Activated CD4-positive, CD25-positive, alpha-beta regulatory T cell treated with anti-CD3 and anti-CD28 coated beads, Interleukin-2, amount 50 U/mL, for 72 hours (primary cell): ENCODE results near the gene FBXW4.
A peak's percentile ranks its signal among the peaks of the same experiment; 100 is the strongest.

Source experiments
- DNase-seq: peaks from one replicate; pipeline ENCODE4 v3.0.0; 2021

The FBXW4 gene

DNA sequence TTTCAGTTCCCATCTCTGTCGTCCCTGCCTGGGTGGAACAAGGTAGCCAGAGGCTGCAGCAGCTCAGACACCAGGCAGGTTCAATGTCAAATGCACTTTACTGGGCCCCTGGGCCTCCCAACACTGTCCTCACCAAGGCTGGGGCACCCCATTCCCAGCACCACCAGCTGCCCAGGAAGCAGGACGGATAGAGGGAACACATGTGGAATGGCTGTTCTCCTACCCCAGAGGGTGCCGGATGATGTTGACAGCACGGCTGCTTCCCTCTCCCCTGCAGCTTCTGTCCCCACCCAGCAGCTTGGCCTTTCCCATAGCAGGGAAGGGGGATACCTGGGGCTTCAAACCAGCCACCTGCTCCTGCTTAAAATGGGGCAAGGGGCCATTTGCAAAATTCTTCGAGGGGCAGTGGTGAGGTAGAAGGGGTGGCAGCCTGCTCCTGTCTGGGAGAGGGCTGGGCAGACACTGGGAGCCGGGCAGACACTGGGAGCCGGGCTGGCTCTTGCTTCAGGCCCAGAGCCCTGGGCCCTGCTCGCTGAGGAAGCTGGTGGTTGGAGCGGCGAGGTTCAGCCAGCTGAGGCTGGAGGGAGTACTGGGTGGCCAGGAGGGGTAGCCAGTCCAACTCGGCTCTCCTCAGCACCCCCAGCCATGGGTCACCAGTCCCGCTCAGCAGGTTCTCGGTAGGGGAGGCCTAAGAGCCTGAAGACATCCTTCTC lies 116.0 kb downstream of the FBXW4 start:
- DNase-seq, result no peak

DNA sequence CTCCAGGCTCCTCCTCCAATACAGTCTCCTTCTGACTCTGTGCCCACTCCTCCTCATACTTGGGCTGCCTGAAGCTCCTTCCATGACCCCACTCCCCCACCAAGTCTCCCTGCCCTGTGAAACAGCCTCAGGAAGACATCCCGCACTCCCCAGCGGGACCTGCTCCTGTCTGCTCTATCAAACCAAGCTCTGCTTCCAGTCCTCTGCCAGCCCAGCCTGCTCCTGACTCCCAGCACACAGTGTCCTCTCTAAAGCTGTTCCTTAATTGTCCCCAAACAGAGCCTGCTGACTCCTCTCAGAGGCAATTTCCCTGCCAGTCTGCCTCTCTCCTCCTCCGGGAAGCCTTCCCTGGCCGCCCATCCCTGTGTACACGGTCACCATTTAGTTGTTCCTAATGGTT lies 116.8 kb downstream of the FBXW4 start:
- DNase-seq, result no peak

DNA sequence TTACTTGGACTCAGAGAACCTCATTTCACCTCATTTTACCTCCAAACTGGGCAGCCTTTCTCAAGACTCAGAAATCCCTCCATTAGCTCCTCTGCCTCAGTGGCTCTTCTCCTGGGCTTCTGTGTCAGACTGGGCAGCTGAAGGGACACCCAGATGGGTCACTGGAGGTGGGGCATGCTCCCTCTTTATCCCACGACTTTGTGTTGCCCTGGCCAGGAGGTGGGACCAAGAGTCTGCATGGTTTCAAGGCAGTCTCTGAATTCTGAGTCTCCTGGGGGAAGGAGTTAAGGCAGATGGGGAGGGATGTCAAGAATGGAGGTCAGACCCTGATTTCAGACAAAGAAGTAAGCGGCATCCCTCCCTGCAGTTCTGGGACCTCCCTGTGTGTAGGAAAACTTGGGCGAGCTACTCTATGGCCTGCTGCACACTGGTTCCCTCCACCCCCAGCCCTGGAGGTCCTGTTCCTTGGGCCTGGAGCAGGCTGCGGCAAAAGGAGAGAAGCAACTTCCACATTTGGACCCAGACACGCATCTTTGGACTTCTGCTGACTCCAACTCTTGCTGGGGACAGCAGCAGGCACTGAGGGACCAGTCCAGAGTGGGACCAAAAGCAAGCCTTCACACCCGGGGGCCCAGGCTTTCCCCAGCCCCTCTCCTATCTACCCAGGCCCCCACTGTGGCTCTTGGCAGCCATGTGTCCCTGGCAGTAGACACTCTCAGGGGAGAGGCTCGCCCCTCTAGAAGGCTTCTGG lies 117.7 kb downstream of the FBXW4 start:
- no peak for DNase-seq

DNA sequence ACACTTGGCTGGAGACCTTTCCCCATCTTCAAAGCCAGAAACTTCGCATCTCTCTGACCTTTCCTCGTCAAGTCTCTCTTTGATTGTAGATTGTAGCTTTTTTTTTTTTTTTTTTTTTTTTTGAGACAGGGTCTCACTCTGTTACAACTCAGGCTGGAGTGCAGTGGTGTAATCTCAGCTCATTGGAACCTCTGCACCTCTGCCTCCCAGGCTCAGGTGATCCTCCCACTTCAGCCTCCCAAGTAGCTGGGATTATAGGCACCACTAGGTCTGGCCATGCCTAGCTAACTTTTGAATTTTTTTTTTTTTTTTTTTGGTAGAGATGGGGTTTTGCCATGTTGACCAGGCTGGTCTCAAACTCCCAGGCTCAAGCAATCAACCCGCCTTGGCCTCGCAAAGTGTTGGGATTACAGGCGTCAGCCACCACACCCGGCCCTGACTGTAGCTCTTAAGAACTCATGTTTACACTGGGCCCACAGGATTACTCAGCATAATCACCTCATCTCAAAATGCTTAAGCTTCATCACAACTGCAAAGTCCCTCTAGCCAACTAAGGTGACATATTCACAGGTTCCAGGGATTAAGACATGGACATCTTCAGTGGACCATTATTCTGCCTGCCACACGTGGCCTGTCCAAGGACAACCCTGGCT lies 118.6 kb downstream of the FBXW4 start:
- no peak for DNase-seq

DNA sequence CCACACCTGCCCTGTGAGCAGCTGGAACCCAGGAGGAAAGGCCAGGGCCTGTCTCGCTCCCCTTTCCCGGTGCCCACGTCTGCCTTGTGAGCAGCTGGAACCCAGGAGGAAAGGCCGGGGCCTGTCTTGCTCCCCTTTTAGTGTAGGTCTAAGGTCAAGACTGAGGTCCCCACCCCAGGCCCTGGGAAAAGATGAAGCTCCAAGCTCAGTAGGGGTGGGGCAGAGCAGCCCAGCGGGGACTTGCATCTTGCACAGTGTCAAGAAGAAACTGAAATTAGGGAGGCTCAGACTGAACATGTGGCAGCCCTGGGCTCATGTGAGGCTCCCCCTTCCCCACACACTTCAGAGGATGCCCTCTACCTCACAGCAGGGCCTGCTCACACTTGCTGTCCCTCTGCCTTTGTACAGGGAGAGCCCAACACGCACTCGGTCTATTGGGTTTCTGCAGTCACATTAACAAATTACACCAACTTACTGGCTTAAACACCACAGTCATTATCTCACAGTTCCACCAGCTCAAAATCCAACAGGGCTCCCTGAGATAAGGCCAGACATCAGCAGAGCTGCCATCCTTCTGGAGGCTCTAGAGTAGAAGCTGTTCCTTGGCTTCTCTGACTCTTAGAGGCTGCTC lies 119.3 kb downstream of the FBXW4 start:
- no peak for DNase-seq

DNA sequence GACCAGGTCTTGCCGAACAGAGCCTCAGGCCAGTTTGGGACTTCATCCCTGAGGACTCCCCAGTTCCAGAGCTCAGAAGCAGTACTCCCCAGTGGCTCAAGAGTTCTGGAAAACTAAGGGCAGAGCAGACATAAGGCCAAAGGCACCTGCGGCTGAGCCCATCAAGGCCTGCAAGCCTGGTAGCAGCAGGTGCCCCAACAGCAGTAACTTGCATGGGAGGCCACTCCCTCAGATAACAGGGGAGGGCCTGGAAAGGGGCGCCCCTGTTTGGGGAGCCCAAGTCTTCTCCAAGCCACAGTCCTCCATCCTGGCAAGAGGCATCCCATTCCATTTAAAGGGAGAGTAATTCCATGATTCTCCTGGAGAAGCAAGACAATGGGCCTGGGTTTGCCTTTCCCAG lies 119.9 kb downstream of the FBXW4 start:
- no peak for DNase-seq

DNA sequence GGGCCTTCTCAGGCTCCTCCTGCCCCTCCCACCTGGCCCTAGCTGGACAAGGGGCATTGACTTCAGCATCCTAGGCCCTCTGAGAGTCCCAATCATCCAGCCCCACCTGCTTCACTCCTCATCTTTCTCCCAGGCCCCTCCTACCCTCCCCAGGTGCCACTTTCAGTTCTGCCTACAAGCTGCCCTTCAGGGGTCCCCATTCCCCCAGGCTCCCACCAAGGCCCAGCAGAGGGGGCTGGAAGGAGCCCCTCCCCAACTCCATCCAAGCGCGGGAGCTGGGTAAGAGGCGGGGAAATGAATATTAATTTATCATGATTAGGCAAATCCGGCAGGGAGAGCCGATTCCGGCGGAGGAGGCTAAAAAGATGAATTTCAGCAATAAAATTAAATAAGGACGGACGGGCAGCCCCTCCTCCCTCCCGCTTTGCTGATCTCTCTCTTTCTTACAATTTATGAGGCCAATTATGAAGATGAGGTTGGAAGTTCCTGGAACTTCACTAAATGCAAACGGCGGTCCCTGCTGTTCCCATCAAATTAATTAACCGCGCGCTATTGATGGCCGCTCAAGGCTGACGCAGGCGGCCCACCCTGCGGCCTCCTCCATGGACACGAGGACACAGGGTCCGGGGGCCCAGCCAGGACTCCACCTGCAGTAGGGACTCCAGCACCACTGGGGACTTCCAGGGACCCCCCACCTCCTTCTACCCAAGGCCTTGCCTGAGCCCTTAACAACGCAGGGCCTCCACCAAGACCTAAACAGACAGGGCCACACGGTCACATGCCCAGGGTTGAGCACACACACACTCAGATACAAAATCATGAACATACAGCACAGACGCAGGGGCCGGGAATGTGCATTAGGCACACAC lies 120.9 kb downstream of the FBXW4 start:
- DNase-seq, result no peak

DNA sequence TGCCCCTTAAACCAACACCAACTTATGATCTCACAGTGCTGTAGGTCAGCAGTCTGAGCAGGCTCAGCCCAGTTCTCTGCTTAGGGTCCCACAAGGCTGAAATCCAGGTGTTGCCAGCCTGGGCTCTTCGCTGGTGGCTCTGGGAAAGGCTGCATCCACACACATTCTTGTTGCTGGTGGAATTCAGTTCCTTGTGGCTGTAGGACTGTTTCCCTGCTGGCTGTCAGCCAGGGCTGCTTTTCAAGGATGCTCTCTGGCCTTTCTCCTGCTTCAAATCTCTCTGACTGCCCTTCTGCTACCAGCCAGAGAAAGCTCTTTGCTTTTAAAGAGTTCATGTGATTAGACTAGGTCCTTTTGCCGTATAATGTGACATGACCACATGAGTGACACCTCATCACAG lies 122.2 kb downstream of the FBXW4 start:
- no peak for DNase-seq

DNA sequence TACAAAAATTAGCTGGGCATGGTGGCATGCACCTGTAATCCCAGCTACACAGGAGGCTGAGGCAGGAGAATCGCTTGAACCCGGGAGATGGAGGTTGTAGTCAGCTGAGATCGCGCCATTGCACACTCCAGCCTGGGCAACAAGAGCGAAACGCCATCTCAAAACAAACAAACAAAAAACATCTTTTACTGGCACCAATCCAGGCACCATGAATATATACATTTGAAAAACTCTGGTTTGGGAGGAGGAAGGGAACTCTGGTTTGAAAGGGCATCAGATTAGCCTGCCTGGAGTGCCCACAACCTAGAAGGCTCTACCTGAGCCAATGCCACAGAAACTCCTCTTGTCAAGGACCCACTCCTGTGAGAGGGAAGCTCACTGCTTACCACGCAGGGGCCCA lies 122.8 kb downstream of the FBXW4 start:
- DNase-seq, result no peak

DNA sequence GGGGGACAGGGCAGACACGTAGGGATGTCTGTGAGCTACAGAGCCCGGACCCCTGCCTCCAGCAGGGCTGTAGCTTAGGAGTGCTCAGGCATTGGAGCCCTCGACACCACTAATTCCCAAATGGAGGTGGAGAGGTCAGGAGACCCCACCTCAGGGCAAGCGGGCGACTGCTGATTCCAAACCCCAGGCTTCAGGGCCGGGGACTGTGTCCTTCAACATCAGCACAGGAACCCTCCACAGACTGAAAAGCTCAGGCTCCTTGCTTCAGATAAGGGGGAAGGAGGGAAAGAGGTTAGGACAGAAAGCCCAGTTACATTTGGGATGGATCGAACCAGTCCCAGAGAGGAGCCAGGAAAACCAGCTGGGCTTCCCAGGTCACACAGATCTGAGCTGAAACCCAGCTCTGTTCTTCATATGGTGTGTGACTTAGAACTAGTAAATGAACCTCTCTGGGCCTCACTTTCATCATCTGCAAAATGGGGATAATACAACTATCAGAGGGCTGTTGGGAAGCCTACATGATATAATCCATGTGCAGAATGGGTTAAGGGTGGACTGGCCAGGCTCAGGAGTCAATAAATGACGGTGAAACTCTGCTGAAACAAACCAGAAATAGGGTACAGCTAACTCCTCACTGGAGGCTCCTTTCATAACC lies 123.6 kb downstream of the FBXW4 start:
- no peak for DNase-seq

DNA sequence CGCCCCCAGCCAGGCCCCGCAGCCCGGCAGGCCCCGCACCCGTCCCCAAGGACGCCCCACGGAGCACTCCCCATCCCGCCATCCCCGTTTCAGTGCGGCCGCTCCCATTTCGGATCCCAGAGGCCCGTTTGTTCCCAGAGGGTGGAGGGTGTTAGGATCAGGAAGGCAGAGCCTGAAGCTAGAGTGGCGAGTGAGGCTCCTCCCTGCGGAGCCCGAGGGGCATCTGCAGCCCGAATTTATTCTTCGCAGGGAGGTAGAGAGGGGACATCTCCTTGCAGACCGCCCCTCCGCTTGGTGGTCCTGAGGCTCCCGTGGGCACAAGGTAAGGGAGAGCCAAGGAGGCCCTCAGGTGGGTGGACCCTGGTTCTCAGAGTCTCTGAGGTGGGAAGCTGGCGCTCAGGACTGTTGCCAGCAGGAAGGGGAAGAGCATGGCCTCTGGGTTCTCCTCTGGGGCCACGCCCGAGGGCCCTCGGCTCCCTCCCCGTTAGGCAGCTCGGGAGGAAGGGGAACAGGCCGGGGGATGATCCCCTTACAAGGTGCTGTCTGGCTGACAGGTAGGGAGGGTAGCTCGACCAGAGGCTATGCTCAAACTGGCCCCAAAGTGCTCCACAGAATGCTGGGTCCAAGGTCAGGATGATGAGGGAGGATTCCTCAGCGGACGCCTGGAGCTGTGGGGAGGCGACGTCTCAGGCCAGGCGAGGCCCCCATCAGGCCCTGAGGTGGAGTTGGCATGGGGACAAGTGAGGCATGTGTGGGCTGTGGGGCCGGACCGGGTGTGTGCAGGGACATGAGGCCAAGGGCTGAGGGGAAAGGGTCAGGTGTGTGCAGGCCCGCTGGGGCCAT lies 124.3 kb downstream of the FBXW4 start:
- DNase-seq, result no peak

DNA sequence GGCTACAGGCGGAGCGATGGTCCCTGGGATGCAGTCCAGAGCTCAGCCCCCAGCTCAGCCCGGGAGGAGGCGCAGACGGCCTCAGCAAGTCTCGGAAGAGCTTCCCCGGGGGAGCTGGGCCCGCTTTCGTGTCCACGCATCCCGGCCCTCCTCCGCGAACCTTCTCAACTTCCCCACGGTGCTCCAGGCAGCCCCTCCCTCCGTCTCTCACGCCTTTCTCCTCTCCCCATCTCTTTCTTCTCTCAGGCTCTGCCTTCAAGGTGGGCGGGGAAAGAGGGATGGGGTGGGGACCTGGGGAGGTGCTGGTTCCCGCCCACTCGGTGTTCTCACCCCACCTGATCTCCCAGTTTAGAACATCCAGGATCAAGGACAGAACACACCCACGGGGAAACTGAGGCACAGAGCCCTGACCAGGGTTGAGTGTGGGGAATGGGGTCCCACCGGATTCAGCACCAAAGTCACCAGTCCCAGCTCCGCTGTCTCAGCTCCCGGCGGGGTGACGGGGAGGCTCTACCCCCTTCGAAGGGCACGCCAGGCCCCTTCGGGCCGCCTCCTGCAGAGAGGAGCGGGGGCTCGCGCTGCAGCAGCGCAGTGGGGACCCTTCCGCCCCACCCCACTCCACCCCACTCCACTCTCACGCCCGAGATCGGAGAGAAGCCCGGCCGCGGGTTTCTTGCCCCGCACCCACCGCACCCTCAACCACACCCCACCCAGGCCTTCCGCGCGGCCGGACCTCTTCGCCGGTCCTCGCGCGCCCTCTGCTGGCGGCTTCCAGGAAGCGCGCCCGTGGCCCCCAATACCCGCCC lies 125.1 kb downstream of the FBXW4 start:
- DNase-seq, result peak; percentile 84

DNA sequence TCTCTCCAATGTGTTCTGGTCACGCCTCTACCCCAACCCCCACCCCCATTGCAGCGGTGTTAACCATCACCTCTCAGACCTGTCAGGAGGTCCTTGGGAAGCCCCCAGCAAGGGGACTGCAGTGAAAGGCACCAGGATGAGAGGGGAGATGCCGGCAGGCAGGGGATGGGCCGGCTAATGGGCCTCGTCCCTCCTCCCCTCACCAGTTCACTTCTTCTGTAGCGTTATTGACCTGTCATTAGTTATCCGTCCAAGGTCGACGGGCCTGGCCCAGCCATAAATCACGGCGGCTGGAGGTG lies 125.7 kb downstream of the FBXW4 start:
- no peak for DNase-seq

DNA sequence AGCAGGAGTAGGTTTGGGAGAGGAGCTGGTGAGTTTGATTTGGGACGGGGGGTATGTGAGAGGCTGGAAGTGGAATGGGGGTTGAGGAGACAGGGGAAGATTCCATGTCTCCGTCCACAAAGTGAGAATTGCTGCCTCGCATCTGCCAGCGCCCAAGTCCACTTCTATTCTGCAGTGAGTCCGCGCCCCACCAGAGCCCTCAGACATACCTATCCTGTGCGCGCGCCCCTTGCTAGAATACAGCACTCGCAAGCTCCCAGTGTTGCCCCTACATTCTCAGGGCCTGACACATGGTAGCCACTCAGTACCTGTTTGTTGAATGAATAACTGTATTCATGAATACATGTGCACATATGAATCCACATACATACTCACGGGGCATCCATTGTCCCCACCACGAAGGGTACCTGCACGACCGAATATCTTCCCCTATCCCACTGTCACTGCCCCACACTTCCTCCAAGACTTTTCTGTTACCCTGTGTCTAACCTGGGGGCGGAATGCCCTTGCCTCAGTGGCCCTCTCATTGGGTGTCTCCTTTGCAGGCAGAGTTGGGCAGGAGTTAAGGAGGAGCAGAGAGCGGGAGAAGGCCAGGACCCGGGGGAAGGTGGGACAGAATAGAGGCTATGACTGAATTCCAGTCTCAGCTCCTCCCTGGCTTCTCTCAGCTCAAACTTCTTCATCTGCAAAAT lies 126.8 kb downstream of the FBXW4 start:
- DNase-seq, result no peak

DNA sequence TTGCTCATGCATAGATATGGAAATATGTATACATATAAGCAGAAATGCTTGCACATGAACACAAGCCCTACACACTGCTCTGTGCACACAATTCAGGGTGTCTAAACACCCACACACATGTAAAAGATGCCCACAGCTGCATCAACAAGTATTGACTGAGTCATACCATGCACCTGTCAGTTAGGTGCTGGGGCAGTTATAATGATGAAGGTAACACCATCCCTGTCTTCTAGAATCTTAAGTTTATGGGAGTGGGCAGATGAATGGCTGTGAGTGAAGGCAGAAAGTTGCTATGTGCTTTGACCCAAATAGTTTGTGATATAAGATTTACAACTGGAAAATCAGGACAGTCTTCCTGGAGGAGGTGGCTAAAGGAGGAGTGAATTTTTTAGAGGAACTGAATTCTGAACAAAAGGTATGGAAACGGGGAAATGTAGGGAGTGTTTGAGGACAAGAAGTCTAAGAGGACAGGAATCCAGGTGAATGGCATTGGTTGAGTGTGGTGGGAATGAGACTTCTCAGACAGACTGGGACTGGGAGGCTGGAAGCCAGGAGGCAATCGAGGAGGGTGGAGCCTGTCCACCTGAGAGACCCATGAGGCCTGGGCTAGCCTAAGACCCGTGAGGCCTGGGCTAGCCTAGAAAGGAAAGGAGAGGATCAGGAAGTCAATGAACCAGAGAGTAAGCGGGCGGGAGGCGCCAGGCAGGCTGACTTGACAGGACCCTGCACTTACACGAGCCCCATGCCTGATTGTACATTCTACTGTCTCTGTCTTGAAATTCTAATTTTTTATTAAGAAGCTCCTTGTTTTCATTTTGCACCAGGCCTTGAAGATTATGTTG lies 127.6 kb downstream of the FBXW4 start:
- DNase-seq, result no peak

DNA sequence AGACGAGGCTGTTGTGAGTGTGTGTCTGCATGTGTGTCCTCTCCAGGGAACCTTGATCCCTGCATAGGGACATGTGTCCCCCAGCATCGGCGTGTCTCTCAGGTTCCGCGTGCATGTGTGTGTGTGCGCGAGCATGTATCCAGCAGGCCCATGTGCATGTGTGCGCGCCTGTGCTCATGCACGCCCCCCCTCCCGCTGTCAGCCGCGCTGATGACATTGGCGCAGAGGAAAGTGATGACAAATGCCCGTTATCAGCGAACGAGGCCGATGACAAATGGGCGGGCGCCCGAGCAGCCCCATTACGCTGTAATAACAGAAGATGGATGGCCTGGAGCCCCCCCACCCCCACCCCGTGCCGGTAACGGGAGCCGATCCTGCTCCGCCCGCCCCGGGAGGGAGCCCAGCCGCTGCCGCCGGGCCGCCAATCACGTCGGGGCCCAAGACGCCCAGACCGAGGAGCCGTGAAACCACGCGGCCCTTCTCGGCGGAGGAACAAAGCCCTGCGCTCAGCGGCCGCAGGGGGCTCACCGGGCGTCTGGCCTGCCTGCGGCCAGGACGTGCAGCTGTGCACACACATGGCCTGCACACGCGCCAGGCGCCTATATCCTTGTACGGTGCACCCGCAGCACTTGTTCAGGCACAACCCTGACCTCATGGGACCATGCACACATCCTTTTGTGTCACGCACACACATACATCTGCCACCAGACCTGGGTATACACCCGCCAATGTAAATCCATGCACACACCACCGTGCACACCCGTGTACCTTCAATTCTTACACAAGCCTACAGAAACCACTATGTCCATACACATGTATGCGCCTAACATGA lies 128.4 kb downstream of the FBXW4 start:
- DNase-seq, result no peak

DNA sequence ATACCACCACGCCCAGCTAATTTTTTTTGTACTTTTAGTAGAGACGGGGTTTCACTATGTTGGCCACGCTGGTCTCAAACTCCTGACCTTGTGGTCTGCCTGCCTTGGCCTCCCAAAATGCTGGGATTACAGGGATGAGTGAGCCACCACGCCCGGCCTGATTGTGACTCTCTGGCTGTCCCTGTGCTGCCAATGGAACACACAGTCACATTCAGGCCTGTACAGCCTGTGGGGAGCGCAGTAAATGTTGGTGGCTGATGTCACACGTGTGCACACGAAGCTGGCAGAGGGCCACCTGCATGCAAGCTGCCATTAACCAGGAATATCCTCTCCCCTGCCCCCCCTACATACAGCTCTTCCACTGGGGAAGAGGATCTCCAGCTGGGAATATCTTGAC lies 129.0 kb downstream of the FBXW4 start:
- DNase-seq, result no peak

DNA sequence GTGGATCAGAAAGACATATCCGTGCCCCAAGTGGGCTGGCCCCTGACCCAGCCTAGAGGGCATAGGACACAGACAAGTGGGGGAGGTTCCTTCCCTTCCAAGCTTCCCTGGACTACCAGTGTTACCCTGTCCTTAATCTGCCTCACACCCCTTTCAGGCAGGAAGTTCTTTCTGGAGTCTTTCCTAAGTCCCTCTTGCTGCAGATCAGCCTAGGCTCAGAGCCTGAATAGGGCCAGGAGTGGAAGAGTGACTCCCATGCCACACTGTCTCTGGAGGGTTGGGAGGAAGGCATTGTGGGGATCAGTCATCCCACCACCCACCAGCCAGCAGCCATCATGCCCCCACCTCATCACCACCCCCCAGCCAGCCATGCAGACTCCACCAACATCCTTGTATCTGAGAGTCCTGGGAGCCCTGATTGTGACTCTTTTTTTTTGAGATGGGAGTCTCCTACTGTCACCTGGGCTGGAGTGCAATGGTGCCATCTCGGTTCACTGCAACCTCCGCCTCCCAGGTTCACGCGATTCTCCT lies 129.5 kb downstream of the FBXW4 start:
- no peak for DNase-seq
